Activated T-cell treated with anti-CD3 and anti-CD28 coated beads, Interleukin-2, amount 50 U/mL, for 4 hours (primary cell): ENCODE measurements around the gene RER1. TPM values are rescaled to one million over a fixed set of nuclear protein-coding genes. Genes with fewer than 3 reads are reported as not detected.

Experiments used
- ATAC-seq, 2 donors: fragments of 200-7000 bp; cut with Tn5 transposase; one replicate each; pipeline ENCODE4 v1.10.0; 2021
- DNase-seq: peaks from one replicate; pipeline ENCODE4 v3.0.0-alpha.2; 2020
- H3K27me3 Mint-ChIP-seq: one replicate; pipeline ENCODE4 v1.8.0; 2021; ENCODE audit warnings: low read depth, mixed read lengths
- H3K36me3 Mint-ChIP-seq: one replicate; pipeline ENCODE4 v1.8.0; 2022; ENCODE audit warnings: mixed read lengths; ENCODE audit not compliant: insufficient read depth
- H3K4me1 Mint-ChIP-seq: one replicate; pipeline ENCODE4 v1.8.0; 2021; ENCODE audit warnings: low read depth, mixed read lengths
- H3K4me3 Mint-ChIP-seq: one replicate; pipeline ENCODE4 v1.8.0; 2021; ENCODE audit warnings: mild to moderate bottlenecking, moderate library complexity, mixed read lengths
- H3K9me3 Mint-ChIP-seq: one replicate; pipeline ENCODE4 v1.8.0; 2021; ENCODE audit warnings: mixed read lengths
- total RNA-seq, 3 donors: library from RNA; stranded (reverse); gene quantifications; one replicate each; pipeline ENCODE4 v1.2.1, GENCODE V29; 2021

The RER1 gene
- total RNA-seq, 3 donors from 2014 or later, result 153 to 170 (median 170) TPM

GRCh38 chr1:2400950-2401649 is 9.5 kb downstream of the RER1 start:
- peaks cover 12% of the 10 kb centered on the region for H3K4me1 Mint-ChIP-seq

GRCh38 chr1:2402420-2402819 is 10.8 kb downstream of the RER1 start:
- Mint-ChIP-seq H3K27me3 (no peaks in the 10 kb centered on the region), H3K36me3 (peaks cover 31% of the 10 kb centered on the region), H3K9me3 (no peaks in the 10 kb centered on the region), H3K4me3 (no peak overlapping the region), H3K4me1 (peaks cover 6% of the 10 kb centered on the region)
- no peak for ATAC-seq
- no peak for DNase-seq

More at GRCh38 chr1:2400950-2401649, 9.5 kb downstream of the RER1 start:
- Mint-ChIP-seq H3K9me3 (no peaks in the 10 kb centered on the region), H3K4me3 (peak overlapping the region; percentile 11), H3K36me3 (peaks cover 36% of the 10 kb centered on the region), H3K27me3 (no peaks in the 10 kb centered on the region)
- DNase-seq (no peak), ATAC-seq (no peak)

GRCh38 chr1:2403273-2403672 is 11.6 kb downstream of the RER1 start:
- H3K27me3 Mint-ChIP-seq, result no peaks in the 10 kb centered on the region
- H3K36me3 Mint-ChIP-seq, result peaks cover 31% of the 10 kb centered on the region
- no peak for ATAC-seq

GRCh38 chr1:2404142-2404889 is 12.7 kb downstream of the RER1 start:
- Mint-ChIP-seq H3K27me3 (no peaks in the 10 kb centered on the region), H3K36me3 (peaks cover 27% of the 10 kb centered on the region), H3K4me3 (no peak overlapping the region), H3K9me3 (no peaks in the 10 kb centered on the region), H3K4me1 (peaks cover 6% of the 10 kb centered on the region)
- DNase-seq, result no peak
- no peak for ATAC-seq

More at GRCh38 chr1:2403273-2403672, 11.6 kb downstream of the RER1 start:
- peaks cover 6% of the 10 kb centered on the region for H3K4me1 Mint-ChIP-seq
- H3K4me3 Mint-ChIP-seq, result no peak overlapping the region
- no peaks in the 10 kb centered on the region for H3K9me3 Mint-ChIP-seq
- no peak for DNase-seq

- ATAC-seq (no peak), DNase-seq (no peak)
- H3K9me3 Mint-ChIP-seq, result no peaks in the 10 kb centered on the region
- no peaks in the 10 kb centered on the region for H3K27me3 Mint-ChIP-seq
- H3K4me1 Mint-ChIP-seq, result peaks cover 6% of the 10 kb centered on the region
- H3K4me3 Mint-ChIP-seq, result no peak overlapping the region
- H3K36me3 Mint-ChIP-seq, result peaks cover 28% of the 10 kb centered on the region
These were observed 13.4 kb downstream of the RER1 start for GRCh38 chr1:2404890-2405511.

- H3K27me3 Mint-ChIP-seq, result no peaks in the 10 kb centered on the region
- H3K4me3 Mint-ChIP-seq, result no peak overlapping the region
- H3K4me1 Mint-ChIP-seq, result peaks cover 2% of the 10 kb centered on the region
- H3K36me3 Mint-ChIP-seq, result peaks cover 25% of the 10 kb centered on the region
- ATAC-seq (no peak), DNase-seq (no peak)
- no peaks in the 10 kb centered on the region for H3K9me3 Mint-ChIP-seq
These were observed 14.1 kb downstream of the RER1 start for GRCh38 chr1:2405588-2406295.

- H3K9me3 Mint-ChIP-seq, result no peaks in the 10 kb centered on the region
- H3K4me3 Mint-ChIP-seq, result no peak overlapping the region
- peaks cover 22% of the 10 kb centered on the region for H3K36me3 Mint-ChIP-seq
- H3K4me1 Mint-ChIP-seq, result peaks cover 2% of the 10 kb centered on the region
- DNase-seq (no peak), ATAC-seq (no peak)
- no peaks in the 10 kb centered on the region for H3K27me3 Mint-ChIP-seq
These were observed 14.9 kb downstream of the RER1 start for GRCh38 chr1:2406451-2407041.

- no peaks in the 10 kb centered on the region for H3K4me1 Mint-ChIP-seq
These were observed 15.7 kb downstream of the RER1 start for GRCh38 chr1:2407166-2407990.

GRCh38 chr1:2407991-2408275 is 16.3 kb downstream of the RER1 start:
- H3K36me3 Mint-ChIP-seq, result peaks cover 11% of the 10 kb centered on the region
- no peaks in the 10 kb centered on the region for H3K27me3 Mint-ChIP-seq
- H3K9me3 Mint-ChIP-seq, result no peaks in the 10 kb centered on the region
- DNase-seq, result no peak
- ATAC-seq, result no peak
- no peaks in the 10 kb centered on the region for H3K4me1 Mint-ChIP-seq
- no peak overlapping the region for H3K4me3 Mint-ChIP-seq

More at GRCh38 chr1:2407166-2407990, 15.7 kb downstream of the RER1 start:
- DNase-seq (no peak), ATAC-seq (no peak)
- Mint-ChIP-seq H3K36me3 (peaks cover 14% of the 10 kb centered on the region), H3K4me3 (no peak overlapping the region), H3K27me3 (no peaks in the 10 kb centered on the region), H3K9me3 (no peaks in the 10 kb centered on the region)

- peaks cover 10% of the 10 kb centered on the region for H3K36me3 Mint-ChIP-seq
- H3K27me3 Mint-ChIP-seq, result no peaks in the 10 kb centered on the region
- DNase-seq (no peak), ATAC-seq (no peak)
- H3K4me3 Mint-ChIP-seq, result no peak overlapping the region
- H3K4me1 Mint-ChIP-seq, result no peaks in the 10 kb centered on the region
- H3K9me3 Mint-ChIP-seq, result no peaks in the 10 kb centered on the region
These were observed 16.8 kb downstream of the RER1 start for GRCh38 chr1:2408456-2408855.

GRCh38 chr1:2408859-2409276 is 17.2 kb downstream of the RER1 start:
- Mint-ChIP-seq H3K27me3 (no peaks in the 10 kb centered on the region), H3K9me3 (no peaks in the 10 kb centered on the region), H3K36me3 (peaks cover 10% of the 10 kb centered on the region), H3K4me1 (peaks cover 1% of the 10 kb centered on the region), H3K4me3 (no peak overlapping the region)
- DNase-seq, result no peak
- ATAC-seq, result no peak

- Mint-ChIP-seq H3K4me1 (peaks cover 10% of the 10 kb centered on the region), H3K4me3 (no peak overlapping the region), H3K36me3 (peaks cover 4% of the 10 kb centered on the region), H3K27me3 (no peaks in the 10 kb centered on the region), H3K9me3 (no peaks in the 10 kb centered on the region)
- ATAC-seq (no peak), DNase-seq (no peak)
These were observed 18.1 kb downstream of the RER1 start for GRCh38 chr1:2409745-2410144.

GRCh38 chr1:2411801-2412394 is 20.3 kb downstream of the RER1 start:
- H3K9me3 Mint-ChIP-seq, result no peaks in the 10 kb centered on the region
- H3K36me3 Mint-ChIP-seq, result peaks cover 4% of the 10 kb centered on the region
- H3K4me3 Mint-ChIP-seq, result peak overlapping the region; percentile 90
- H3K4me1 Mint-ChIP-seq, result peaks cover 30% of the 10 kb centered on the region
- peak; percentile 45 to 49 for ATAC-seq
- peak; percentile 33 for DNase-seq
- H3K27me3 Mint-ChIP-seq, result no peaks in the 10 kb centered on the region
